Effector memory CD4-positive, alpha-beta T cell (primary cell): Measurements from ENCODE around the gene TAF4.
"Not testable (repeated sequence)": the region's sequence is repeated elsewhere in the genome, so short reads cannot be mapped to it uniquely, and the experiment has no call there.

ENCODE experiments used
- DNase-seq, 3 donors: peaks; one replicate each; pipeline ENCODE4 v3.0.0-alpha.2; 2020
- H3K27ac ChIP-seq: 2 replicates; pipeline ENCODE4 v1.7.0; 2013; ENCODE audit warnings: mild to moderate bottlenecking, low read length, moderate library complexity; ENCODE audit not compliant: insufficient read depth, poor library complexity, severe bottlenecking
- H3K27me3 ChIP-seq: replicated peaks from 2 replicates; pipeline ENCODE4 v1.7.0; 2013; ENCODE audit warnings: mild to moderate bottlenecking, low read length; ENCODE audit not compliant: insufficient read depth, control insufficient read depth, poor library complexity, severe bottlenecking
- H3K36me3 ChIP-seq: 2 replicates; pipeline ENCODE4 v1.7.0; 2013; ENCODE audit warnings: mild to moderate bottlenecking, low read length, moderate library complexity; ENCODE audit not compliant: control insufficient read depth, insufficient read depth
- H3K4me1 ChIP-seq: 2 replicates; pipeline ENCODE4 v1.7.0; 2013; ENCODE audit warnings: low read length, mild to moderate bottlenecking; ENCODE audit not compliant: control insufficient read depth, insufficient read depth, poor library complexity, severe bottlenecking
- H3K4me3 ChIP-seq: 2 replicates; pipeline ENCODE4 v1.7.0; 2013; ENCODE audit warnings: low read length, low read depth, mild to moderate bottlenecking; ENCODE audit not compliant: insufficient read depth, poor library complexity, severe bottlenecking
- H3K9me3 ChIP-seq: 2 replicates; pipeline ENCODE4 v1.7.0; 2013; ENCODE audit warnings: mild to moderate bottlenecking, low read length, moderate library complexity; ENCODE audit not compliant: control insufficient read depth

TAF4 gene

DNA sequence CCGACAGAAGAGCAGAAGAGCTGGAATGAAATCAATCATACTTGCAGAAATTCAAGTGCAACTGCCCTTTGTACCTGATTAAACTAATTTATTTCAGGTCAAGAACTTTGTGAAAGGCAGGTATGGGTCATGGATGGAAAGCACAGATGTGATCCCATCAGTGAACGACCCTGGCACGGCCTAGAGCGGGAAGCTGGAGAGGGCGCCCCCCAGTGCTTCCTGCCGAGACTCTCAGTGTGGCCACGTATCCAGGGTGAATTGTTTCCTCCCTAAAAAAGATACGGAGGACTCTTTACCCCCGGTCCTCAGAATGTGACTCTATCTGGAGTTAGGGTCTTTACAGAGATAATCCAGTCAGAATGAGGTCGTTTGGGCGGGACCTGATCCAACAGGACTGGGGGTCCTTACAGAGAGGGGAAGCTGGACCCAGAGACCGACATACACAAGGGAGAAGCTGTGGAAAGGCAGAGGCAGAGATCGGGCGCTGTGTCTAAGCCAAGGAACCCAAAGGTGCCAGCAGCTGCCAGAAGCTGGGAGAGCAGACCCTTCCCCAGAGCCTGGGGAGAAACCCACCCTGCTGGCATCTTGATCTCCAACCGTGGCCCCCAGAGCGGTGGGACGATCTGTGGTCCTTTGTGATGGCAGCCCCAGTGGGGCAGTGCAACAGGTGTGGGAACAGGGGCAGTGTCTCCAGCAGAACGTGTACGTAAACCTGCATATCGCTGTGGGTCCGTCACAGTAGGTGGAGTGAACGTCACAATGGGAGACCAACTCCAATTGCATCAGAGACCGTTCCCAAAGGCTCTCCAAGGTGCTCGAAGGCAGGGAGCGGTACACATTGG, 91.9 kb downstream of the TAF4 start:
- no peaks in the 10 kb centered on the region for H3K4me1 ChIP-seq
- no peak overlapping the region for H3K27ac ChIP-seq
- peaks cover 34% of the 10 kb centered on the region for H3K36me3 ChIP-seq
- no peaks in the 10 kb centered on the region for H3K27me3 ChIP-seq
- H3K9me3 ChIP-seq: no peaks in the 10 kb centered on the region
- H3K4me3 ChIP-seq: no peak overlapping the region
- DNase-seq: no peak

DNA sequence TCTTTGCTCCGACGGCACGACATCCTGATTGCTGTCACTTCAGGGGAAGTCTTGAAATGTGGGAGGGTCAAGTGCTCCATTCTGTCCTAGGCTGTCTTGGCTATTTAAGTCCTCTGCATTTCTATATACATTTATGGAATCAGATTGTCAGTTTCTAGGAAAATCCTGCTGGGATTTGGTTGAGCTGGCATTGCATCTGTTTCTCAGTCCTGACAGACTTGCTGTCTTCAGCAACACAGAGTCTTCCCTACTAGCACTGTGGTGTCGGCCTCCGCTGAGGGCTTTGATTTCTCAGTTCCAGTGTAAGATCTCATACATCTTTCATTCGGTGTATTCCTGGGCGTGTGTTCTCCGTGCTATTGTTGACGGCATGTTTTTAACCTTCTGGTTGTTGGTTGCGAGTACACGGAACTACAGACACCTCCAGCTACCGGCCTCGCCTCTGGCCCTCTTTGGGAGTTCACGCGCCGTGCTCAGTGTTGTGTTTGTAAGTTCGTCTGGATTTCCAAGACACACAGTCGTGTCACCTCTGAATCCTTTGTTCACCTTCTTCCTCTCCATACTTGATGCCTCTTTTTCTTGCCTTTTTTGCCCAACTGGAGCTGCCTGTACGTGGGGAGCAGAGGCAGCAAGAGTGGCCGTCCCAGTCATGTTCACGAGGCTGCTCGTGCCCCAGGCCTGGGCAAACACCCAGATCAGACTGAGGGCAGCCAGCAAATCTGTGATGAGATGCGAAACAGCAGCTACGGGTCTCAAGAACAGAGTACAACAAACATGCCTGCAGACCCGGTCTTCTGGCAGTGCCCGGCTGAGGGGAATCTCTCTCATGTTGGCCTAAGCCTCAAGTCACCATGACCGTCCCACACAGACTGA, 92.8 kb downstream of the TAF4 start:
- no peak for DNase-seq
- Histone ChIP-seq H3K4me3 (no peak overlapping the region), H3K27me3 (no peaks in the 10 kb centered on the region), H3K4me1 (no peaks in the 10 kb centered on the region), H3K9me3 (no peaks in the 10 kb centered on the region), H3K36me3 (peaks cover 34% of the 10 kb centered on the region), H3K27ac (no peak overlapping the region)

DNA sequence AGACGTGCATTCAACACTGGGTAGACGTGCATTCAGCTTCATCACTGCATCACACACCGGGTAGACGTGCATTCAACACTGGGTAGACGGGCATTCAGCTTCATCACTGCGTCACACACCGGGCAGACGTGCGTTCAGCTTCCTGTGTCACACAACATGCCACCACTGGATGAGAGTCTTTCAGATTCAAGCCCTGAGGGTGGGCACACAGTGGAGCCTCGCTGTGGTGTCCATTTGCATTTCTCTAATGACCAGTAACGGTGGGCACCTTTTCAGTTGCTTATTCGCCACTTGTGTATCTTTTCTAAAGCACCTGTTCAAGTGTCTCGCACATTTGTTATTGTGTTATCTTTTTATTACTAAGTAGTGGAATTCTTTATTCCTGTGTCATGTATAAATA, 94.1 kb downstream of the TAF4 start:
- not testable (repeated sequence) for H3K27me3 ChIP-seq, DNase-seq, H3K4me1 ChIP-seq, H3K4me3 ChIP-seq, H3K27ac ChIP-seq, H3K9me3 ChIP-seq
- H3K36me3 ChIP-seq: peaks cover 28% of the 10 kb centered on the region

DNA sequence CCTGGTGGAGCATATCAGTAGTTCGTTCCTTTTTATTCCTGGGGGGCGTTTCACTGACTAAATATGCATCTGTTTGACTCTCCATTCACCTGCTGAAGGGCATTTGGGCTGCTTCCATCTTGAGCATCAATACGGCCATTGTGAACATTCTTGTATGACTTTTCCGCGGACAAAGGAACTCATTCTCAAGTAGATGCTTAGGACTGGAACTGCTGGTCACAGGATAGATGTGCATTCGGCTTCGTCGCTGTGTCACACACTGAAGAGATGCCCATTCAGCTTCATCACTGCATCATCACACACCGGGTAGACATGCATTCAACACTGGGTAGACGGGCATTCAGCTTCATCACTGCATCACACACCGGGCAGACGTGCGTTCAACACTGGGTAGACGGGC, 95.3 kb downstream of the TAF4 start:
- H3K27me3 ChIP-seq: no peaks in the 10 kb centered on the region
- no peak overlapping the region for H3K4me3 ChIP-seq
- no peak overlapping the region for H3K27ac ChIP-seq
- peaks cover 22% of the 10 kb centered on the region for H3K36me3 ChIP-seq
- DNase-seq: no peak
- no peaks in the 10 kb centered on the region for H3K4me1 ChIP-seq
- H3K9me3 ChIP-seq: no peaks in the 10 kb centered on the region

DNA sequence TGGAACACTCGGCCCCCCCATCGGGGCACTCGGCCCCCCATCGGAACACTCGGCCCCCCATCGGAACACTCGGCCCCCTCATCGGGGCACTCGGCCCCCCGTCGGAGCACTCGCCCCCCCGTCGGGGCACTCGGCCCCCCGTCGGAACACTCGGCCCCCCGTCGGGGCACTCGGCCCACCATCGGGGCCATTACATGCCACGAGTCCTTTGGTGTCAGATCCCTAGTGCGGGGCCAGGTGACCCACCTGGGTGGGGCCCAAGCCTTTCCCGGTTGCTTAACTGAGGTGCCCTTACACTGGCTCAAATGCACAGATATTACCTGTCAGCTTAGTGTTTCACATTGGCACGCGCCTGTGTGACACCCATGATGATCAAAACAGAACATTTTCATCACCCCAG, 95.9 kb downstream of the TAF4 start:
- no peak overlapping the region for H3K4me3 ChIP-seq
- no peaks in the 10 kb centered on the region for H3K9me3 ChIP-seq

DNA sequence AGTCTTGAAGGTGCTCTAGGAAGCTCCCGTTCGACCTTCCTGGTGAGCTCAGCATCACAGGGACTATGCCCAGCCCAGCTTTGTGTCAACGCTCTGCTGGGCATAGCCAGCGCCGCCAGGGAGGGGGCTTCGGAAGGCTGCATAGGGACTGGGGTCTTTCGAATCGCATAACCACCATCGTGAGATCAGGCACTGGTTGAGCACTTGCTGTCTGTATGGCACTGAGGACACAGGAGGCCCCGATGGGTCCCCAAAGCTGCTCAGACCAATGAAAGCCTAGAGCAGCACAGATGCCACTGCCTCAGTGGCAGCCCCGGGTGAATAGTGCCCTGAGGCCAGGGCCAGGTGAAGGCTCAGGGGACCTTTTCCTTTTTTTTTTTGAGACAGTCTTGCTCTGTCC, 96.7 kb downstream of the TAF4 start:
- H3K9me3 ChIP-seq: no peaks in the 10 kb centered on the region
- no peak overlapping the region for H3K4me3 ChIP-seq
- no peaks in the 10 kb centered on the region for H3K4me1 ChIP-seq
- peaks cover 15% of the 10 kb centered on the region for H3K36me3 ChIP-seq
- no peak for DNase-seq
- no peak overlapping the region for H3K27ac ChIP-seq
- no peaks in the 10 kb centered on the region for H3K27me3 ChIP-seq

More for the DNA sequence above, 95.9 kb downstream of the TAF4 start:
- no peaks in the 10 kb centered on the region for H3K27me3 ChIP-seq
- no peak overlapping the region for H3K27ac ChIP-seq
- peaks cover 22% of the 10 kb centered on the region for H3K36me3 ChIP-seq
- no peaks in the 10 kb centered on the region for H3K4me1 ChIP-seq
- no peak for DNase-seq

DNA sequence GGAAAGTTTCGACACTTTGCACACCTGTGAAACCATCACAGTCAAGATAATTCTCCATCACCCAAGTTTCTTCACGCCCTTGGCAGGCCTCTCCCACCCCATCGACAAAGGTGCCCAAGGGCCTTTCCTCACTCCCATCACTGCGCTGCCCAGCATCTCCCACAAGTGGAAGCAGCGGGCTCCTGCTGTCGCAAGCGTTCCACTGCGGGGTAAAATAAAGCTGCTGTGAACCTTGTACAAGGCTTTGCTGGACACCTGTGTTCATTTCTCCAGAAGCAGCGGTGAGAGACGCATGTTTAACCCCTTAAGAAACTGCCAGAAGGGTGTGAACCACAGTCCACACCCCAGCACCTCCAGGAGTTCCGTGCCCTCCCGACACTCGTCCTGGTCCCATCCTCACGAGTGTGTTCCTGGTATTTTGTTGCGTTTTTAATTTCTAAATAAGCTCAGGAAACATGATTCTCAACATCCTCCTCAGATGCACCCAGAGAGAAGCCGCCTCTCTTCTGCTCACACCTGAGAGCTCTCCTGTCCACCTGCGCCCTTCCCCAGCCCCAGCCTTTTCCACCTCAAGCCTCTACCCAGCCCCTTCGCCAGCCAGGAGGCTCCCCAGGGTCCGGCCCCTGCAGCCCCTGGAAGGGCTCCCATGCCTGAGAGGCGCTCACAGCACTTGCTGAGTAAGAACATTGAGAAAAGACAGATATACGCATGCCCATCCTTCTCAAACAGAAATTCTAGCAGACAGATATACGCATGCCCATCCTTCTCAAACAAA, 97.5 kb downstream of the TAF4 start:
- Histone ChIP-seq H3K36me3 (peaks cover 8% of the 10 kb centered on the region), H3K27me3 (no peaks in the 10 kb centered on the region), H3K9me3 (no peaks in the 10 kb centered on the region), H3K27ac (no peak overlapping the region), H3K4me3 (no peak overlapping the region), H3K4me1 (no peaks in the 10 kb centered on the region)
- no peak for DNase-seq

DNA sequence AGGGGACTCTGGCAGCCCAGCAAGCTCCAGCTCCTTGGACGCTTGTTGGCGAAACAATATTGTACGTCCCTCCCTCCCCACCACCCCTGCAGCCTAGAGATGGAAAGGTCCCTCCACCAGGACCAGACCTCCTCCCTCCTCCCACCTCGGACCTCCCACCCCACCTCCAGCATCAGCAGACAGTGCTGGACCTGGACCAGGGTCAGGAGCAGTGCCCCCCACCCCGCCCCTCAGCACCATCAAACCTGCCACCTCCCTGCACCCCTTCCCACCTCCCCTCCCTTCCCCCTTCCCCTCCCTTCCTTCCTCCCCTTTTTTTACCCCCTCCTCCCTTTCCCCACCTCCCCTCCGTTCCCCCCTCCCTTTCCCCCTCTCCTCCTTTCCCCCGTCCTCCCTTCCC, 98.4 kb downstream of the TAF4 start:
- no peak for DNase-seq
- H3K27me3 ChIP-seq: no peaks in the 10 kb centered on the region
- no peak overlapping the region for H3K4me3 ChIP-seq

DNA sequence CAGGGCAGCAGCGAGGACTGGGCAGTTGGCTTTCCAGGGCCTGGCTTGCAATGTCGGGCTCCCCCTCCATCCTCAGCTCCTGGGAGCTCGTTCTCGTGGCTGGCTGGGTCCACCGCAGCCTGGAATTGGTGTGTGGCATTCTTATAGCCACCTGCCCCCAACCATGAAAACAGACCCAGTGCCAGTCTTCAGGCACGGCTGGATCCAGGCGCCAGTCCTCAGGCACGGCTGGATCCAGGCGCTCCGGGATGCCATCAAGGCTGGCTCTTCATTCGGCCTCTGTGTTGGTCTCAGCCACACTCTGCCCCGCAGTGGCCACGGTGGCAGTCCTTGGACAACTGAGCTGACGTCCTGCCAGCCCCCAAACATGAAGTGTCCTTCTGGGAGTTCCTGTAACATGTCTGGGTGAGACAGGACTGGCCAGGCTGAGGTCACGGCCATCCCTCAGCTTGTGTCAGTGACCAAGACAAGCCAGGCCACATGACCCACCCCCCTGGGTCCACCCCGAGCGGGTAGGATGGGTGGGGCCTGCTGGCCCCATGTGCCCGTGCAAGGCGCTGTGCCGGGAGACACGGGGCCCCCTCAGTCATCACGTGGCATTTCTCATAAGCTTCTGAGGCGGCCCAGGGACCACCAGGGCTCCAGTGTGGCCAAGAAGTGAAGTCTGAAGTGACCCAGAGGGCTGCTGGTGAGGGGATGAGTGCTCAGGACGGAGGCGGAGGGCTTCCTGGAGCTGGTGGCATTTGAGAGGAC, 99.0 kb downstream of the TAF4 start:
- Histone ChIP-seq H3K36me3 (no peaks in the 10 kb centered on the region), H3K27me3 (no peaks in the 10 kb centered on the region), H3K27ac (no peak overlapping the region), H3K4me1 (no peaks in the 10 kb centered on the region), H3K9me3 (no peaks in the 10 kb centered on the region), H3K4me3 (no peak overlapping the region)
- no peak for DNase-seq

More for the DNA sequence above, 98.4 kb downstream of the TAF4 start:
- no peaks in the 10 kb centered on the region for H3K36me3 ChIP-seq
- no peaks in the 10 kb centered on the region for H3K4me1 ChIP-seq
- no peaks in the 10 kb centered on the region for H3K9me3 ChIP-seq
- no peak overlapping the region for H3K27ac ChIP-seq
